ENCODE data around the gene PODXL.
"Not testable (repeated sequence)": the region's sequence is repeated elsewhere in the genome, so short reads cannot be mapped to it uniquely, and the experiment has no call there.

The PODXL gene

GRCh38 chr7:131511774-131512535 is 44.5 kb downstream of the PODXL start:
- DNase-seq (ENCODE audit: low read depth, low spot score), result no peak

DNA sequence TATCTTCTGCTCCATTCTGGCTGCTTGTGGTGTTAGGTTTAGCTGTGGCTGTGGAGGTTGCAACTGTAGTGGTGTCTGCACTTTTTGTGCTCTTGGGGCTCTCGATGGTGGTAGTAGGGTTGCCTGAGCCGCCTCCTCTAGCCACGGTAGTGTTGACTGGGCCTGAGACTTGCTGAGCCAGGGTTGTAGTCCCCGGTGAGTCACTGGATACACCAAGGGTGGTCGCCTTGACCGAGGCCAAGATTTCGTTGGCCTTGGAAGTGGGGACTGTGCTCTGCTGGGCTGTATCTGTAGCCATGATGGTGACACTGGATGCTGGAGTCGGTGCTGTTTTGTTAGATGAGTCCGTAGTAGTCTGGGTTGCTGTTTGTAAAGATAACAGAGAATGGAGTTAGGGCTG is 45.4 kb downstream of the PODXL start:
- DNase-seq (ENCODE audit: low read depth, low spot score), result no peak

DNA sequence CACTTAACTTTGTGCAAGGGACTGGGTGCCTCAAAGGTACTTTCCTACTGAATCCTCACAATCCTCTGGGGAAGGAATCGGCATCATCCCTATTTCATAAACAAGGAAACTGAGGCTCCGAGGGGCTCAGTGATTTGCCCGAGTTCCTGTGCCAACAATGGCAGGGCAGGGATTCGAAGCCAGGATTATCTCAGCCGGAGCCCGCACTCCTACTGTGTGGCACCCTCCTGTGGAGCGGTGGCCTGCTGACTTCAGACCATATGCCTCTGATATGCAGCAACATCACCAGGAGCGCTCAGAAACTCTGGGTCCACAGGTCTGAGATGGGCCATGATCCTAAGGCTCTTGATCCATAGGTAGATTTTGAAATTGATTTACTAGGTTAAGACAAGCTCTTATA is 46.6 kb downstream of the PODXL start:
- DNase-seq (ENCODE audit: low read depth, low spot score), result no peak

DNA sequence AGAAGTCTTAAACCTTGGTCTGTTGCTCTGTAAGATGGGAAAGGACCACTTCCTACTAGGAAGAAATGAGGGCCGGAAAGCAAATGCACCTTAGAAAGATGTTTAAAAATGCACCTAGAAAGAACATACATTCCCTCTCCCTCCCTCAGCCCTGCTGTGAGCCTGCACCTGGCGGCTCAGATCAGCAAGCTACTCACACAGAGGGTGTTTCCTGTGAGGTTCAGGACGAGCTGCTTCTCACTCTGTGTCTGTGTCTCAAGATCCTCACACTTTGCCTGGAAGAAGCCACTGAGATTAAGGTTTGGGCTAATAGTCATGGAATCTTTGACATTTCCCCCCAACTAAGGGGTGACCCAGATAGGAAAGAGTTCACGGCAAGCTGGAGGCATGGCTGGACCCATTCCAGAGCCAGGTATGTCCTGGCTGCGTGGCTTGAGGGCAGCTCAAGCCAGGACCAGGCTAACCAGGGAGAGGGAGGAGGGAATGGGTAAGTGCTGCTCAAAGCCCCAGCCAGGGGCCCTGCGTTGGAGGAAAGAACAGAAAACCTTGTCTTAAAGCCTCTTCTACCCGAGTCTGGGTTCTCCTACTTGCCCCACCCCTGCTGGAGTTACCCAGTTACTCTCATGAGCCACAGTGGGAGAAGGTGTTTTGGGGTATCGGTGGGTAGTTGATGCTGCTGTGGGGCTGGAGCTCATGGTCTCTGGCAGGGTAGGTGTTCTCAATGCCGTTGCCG is 47.5 kb downstream of the PODXL start:
- DNase-seq (ENCODE audit: low read depth, low spot score), result no peak

DNA sequence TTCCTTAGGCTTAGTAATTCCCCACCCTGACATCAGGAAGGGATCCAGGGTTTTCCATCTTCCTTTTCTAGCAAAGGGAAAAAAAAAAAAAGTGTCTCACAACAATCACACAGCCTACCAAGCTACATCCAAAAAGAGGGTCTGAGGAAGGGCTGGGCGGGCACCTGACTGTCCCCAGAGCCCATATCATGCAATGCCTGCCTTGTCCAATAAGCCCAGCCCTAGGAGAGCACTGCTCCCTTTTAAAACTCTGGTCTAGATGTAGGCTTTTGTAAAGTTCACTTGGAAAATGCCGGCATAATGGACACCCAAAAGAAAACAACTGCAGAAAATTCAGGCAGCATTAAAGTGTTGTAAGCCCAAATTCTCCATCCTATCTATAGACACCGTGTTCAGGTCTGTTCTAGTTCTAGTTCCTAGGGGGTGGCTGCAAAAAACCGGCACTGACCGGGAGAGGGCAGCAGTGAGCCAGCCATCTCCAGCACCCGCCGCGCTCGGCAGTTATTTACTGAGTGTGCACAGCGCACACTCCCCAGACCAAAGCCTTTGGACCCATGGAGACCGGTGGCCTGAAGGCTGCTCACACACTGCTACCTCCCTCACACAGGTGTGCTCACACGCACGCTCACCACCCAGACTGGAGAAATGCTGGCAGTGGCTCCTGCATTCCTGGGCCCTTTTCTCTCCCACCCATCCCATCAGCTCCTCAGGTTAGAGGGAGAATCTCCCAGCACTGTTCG is 48.7 kb downstream of the PODXL start:
- peak; percentile 48 for DNase-seq (ENCODE audit: low read depth, low spot score)

- no peak for DNase-seq (ENCODE audit: low read depth, low spot score)
Measured at GRCh38 chr7:131506597-131506996, 49.8 kb downstream of the PODXL start.

GRCh38 chr7:131505636-131506557 is 50.5 kb downstream of the PODXL start:
- DNase-seq (ENCODE audit: low read depth, low spot score), result no peak

GRCh38 chr7:131505037-131505620 is 51.3 kb downstream of the PODXL start:
- not testable (repeated sequence) for DNase-seq (ENCODE audit: low read depth, low spot score)

DNA sequence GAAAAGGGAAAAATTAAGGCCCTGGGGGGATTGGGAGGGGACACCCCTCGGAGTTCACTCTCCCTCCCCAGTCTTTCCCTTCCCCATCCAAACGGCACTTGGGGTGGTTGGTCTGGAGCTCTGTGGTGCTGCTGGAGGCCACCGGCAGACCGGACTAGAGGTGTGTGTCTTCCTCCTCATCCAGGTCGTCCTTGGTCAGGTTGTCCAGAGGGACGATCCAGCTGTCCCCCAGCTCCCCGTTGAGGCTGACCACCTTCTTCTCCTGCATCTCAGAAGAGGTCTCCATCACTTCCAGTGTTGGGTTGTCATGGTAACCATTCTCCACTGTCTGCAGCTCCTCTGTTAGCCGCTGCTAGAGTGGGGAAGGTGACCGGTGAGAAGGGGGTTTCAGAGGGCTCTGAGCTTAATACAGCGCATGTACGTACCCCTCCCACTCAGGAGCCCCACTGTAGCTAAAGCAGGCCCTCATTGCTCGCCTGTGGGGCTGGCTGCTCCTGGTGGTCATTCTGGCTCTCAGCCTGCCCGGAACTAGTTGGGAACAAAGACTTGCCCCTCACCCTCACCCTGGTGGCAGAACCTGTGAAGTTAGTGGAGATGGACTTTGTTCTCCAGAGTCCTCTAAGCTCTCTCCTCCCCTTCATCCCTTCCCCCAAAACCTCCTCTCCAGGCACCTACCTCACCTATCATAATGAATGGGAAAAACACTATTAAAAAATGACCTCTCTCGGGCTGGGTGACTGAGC is 52.1 kb downstream of the PODXL start:
- DNase-seq (ENCODE audit: low read depth, low spot score), result no peak

DNA sequence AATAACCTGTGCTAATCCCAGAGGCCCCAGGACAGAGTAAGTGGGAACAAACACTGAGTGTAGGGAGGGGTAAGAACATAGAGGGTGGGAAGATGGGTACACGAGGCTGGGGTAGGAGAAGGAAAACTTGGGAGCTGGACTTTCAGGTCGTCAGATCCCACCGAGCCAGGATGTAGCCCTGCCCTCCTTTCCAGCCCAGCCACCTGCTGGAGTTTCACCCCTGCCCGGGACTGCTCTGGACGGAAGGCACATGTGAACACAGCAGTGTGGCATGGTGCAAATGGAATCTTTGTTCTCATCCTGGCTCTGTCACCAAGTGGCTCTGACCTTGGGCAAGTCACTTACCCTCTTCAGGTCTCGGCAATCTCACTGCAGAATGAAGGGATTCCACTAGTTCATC is 52.8 kb downstream of the PODXL start:
- no peak for DNase-seq (ENCODE audit: low read depth, low spot score)

DNA sequence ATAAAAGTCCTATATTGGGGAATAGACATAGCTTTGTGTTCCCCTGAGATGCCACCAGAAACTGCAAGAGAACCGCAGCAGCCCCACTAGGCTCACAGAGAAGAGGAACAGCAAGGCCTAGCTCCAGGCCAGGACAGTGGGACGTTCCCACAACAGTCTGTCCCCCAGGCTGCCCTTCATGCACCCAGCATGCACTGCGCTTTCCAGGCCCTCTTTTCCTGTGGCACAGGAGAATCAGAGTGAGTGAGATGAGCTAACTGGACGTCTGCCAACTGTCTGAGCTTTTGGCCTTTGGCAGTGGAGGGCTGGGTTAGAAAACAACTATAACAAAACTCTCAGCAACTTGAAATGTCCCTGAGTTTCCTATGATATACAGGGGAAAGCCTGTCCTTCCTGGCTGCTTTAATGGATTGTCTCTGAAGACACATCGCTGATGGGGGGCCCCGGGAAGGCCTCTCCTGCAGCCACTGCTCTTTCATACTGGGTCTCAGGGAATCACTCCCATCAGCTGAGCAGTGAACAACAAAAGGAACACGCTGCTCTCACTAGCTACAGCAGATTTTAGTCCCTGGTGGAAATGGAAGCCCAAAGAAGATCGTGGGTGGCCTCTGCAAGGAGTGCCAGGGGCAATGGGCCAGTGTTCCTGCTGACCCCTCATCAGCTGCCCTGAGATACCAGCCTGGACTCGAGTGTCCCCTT is 53.5 kb downstream of the PODXL start:
- DNase-seq (ENCODE audit: low read depth, low spot score), result no peak

- no peak for DNase-seq (ENCODE audit: low read depth, low spot score)
Measured at GRCh38 chr7:131501930-131502685, 54.3 kb downstream of the PODXL start.

GRCh38 chr7:131501422-131501821 is 55.0 kb downstream of the PODXL start:
- DNase-seq (ENCODE audit: low read depth, low spot score), result no peak

DNA sequence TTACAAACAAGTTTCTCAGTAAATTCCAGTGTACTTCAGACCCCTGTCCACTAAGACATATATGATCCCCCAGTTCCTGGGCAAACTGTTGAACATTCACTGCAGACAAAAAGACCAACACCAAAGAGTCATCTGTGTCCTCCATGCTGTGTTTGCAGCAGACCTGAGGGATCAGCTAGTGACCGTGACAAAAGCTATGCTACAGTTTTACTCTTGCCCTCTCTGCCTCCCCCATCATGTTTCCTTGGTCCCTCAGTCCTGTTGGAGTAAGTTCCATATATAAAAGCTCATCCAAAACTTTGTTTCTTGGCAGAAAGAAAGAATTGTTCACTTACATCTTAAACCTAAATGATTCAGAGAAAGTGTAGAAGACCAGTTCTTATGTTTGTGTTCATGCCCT is 56.1 kb downstream of the PODXL start:
- no peak for DNase-seq (ENCODE audit: low read depth, low spot score)

DNA sequence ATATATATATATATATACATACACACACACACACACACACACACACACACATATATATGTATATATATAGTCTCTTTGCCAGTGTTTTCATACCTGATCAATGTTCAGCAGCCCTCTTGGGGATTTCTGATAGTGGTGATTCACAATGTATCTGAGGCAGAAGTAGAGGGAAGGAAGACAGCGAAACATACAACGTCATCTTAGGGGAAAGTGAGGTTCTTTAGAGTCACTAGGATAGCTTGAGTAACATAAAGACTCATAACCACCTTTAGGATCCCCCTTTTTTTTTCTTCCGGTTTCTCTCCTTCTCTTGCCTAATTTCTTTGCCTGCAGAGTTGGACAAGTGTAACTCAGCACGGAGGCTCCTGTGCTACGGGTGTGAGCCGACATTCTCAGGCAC is 56.6 kb downstream of the PODXL start:
- DNase-seq (ENCODE audit: low read depth, low spot score), result no peak

DNA sequence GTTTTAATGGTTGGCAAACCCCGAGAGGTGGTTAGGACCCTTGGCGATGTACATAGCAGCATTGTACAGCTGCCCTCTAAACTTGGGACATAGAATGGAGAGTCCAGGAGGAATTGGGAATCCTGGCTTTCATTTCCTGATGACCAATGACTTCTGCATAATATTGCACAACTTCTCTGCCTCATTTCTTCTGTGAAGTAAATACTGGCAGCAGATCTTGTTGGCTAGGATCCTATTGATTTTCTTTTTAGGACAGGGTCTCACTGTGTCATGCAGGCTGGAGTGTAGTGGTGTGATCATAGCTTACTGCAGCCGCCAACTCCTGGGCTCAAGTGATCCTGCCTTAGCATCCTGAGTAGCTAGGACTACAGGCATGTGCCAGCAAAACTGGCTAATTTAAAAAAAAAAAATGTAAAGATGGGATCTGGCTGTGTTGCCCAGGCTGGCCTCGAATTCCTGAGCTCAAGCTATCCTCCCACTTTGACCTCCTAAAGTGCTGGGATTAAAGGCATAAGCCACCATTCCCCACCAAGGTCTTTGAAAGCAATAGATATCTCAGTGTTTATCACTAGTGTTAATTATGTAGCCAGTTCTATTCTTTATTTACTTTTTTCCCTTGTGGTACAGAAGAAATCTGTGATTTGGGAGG is 58.1 kb downstream of the PODXL start:
- DNase-seq (ENCODE audit: low read depth, low spot score), result no peak

DNA sequence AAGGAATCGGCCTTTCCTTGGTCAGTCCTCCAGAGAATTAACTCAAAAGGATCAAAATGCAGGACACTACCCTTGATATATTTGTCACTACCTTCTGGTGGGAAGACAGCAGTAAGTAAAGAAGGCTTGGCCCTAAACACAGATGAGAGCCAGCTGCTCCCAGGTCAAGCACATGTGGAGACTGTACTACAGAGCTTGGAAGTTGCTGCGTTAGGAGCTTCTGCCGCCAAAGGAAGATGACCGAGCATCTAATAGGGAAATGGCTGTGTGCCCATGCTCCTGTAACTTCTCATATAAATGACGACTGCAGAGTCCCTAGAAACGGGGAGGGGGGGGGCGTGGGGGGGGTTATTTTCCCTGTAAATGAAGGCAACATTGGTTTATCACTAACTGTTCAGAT is 59.0 kb downstream of the PODXL start:
- no peak for DNase-seq (ENCODE audit: low read depth, low spot score)

DNA sequence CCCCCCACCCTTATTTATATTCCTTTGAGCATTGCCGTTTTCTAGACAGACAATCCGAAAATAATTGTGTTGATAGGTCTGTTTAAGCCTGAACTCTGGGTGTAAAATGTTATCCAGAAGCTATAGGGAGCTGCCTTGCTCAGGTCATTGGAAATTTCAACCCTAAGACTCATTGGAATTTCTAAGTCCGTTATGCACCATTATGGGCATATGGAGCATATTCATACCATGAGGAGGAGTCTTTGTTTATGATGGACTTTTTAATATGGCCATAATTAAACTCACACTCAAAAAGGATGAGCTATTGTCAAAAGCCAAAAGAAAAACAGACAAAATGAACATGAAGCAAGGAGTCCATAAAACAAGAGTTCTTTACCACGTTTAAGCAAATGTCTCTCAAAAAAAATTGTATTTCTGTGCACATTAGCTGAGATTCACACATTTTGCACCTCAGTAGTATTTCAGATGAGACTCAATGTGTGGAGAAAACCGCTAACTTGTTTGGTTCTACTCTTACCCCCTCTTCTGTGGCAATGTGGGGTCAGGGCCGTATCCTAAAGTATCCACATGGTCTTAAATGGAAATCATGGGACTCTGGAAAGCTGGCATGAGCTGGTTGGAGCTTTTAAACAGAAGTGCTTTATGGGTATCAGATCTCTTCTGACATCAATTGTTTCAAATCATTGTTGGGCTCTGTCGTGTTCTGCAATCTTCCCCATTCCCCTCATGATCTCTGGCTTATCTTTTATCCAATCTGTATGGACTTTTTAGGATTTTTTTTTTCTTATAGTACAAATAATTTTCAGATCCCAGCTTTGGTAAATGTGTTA is 60.5 kb downstream of the PODXL start:
- no peak for DNase-seq (ENCODE audit: low read depth, low spot score)

All from activated CD4-positive, CD25-positive, alpha-beta regulatory T cell treated with anti-CD3 and anti-CD28 coated beads, Interleukin-2, amount 50 U/mL, for 16 hours (primary cell).